Activated T-cell treated with anti-CD3 and anti-CD28 coated beads, Interleukin-2, amount 50 U/mL, for 72 hours (primary cell): ENCODE data around the gene BMI1. TPM values are rescaled to one million over a fixed set of nuclear protein-coding genes. Genes with fewer than 3 reads are reported as not detected.

Source experiments
- ATAC-seq, 2 donors: fragments of 150-1000 bp; cut with Tn5 transposase; replicated peaks in 1 of 2; 2 replicates each; pipeline ENCODE4 v1.10.0; 2021; ENCODE audit warnings: moderate library complexity in 2 of 2, mild to moderate bottlenecking in 1 of 2
- DNase-seq, 2 donors: peaks; one replicate each; pipeline ENCODE4 v3.0.0; 2021 to 2022; ENCODE audit warnings: mixed read lengths in 1 of 2
- H3K27ac Mint-ChIP-seq: one replicate; pipeline ENCODE4 v1.8.0; 2022; ENCODE audit warnings: mild to moderate bottlenecking, moderate library complexity, mixed read lengths
- H3K27me3 Mint-ChIP-seq: one replicate; pipeline ENCODE4 v1.8.0; 2022; ENCODE audit warnings: low read depth, mixed read lengths
- H3K36me3 Mint-ChIP-seq, 2 donors: one replicate each; pipeline ENCODE4 v1.8.0; 2022; ENCODE audit warnings: mixed read lengths in 2 of 2, mild to moderate bottlenecking in 1 of 2; ENCODE audit not compliant: insufficient read depth in 2 of 2
- H3K4me1 Mint-ChIP-seq: one replicate; pipeline ENCODE4 v1.8.0; 2022; ENCODE audit warnings: low read depth, mixed read lengths
- H3K4me3 Mint-ChIP-seq, 2 donors: one replicate each; pipeline ENCODE4 v1.8.0; 2022; ENCODE audit warnings: mild to moderate bottlenecking in 2 of 2, mixed read lengths in 2 of 2, moderate library complexity in 2 of 2
- H3K9me3 Mint-ChIP-seq, 2 donors: one replicate each; pipeline ENCODE4 v1.8.0; 2022; ENCODE audit warnings: mixed read lengths in 2 of 2
- total RNA-seq, 2 donors: library from RNA; stranded (reverse); gene quantifications; one replicate each; pipeline ENCODE4 v1.2.3, GENCODE V29; 2022

BMI1 gene
- total RNA-seq, 2 donors from 2014 or later = 83.4 to 87.5 TPM

DNA sequence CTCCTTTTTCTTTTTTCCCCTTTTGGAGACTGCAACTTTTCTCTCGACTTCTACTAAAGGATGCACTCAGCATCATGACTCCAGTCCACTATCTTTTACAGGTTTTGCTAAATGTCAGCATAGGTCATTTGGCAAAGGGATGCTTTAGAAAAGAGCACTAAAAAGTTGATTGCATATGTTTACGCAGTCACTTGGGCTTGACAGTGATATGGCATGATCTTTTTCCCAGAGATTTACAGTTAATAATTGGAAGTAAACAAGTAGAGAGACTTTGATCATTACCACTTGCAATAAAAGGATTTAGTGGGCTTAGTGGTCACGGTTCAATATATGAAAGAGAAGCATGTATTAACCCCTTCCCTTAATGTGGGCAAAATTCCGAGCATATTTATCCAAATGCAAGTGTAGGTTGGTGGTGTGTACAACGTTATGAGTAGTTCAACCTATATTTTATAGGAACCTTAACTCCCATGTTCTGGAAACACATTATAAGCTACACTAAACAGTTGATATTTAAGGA is 1.8 kb downstream of the BMI1 start:
- DNase-seq (no peak), ATAC-seq (no peak)
- peaks cover 14 to 20% of the 10 kb centered on the region in 2 donors for H3K36me3 Mint-ChIP-seq
- peak overlapping the region; percentile 89 to 94 for H3K4me3 Mint-ChIP-seq
- peak overlapping the region; percentile 79 for H3K27ac Mint-ChIP-seq
- H3K4me1 Mint-ChIP-seq = peaks cover 69% of the 10 kb centered on the region
- no peaks in the 10 kb centered on the region for H3K9me3 Mint-ChIP-seq
- H3K27me3 Mint-ChIP-seq = peaks cover 41% of the 10 kb centered on the region

DNA sequence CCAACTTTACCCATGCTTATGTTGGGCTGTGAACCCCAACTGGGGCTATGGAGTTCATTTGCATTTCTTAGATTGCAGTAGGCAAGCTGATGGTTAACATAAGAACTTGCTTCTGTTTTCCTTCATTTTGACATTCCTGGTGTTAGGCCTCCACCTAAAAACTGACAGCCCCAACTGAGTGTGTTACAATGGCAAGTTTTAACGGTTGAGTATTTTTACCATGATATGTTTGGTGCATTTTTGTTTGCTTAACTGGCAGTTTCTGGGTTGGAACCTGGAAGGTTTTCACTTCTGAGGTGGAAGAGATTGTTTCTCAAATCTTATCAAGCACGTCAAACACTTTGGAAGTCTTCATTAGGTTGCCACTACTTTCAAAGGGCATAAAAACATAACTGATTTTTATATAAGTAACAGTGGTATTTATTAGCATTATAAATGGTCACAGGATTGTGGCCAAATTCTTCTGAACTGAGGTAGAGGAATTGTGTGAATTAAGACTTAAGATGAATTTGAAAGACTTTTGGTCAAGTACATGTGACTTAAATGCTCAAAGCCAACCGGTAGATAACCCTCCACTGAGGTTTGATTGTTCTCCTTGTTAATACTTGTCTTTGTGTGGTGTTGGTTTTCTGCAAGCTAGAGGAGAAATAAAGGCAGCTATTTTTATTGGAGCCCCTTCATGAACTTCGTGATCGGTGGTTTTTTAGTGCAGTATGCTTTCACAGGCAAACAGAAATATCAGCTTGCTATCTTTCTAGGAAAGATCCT is 2.8 kb downstream of the BMI1 start:
- peak overlapping the region; percentile 89 to 94 for H3K4me3 Mint-ChIP-seq
- H3K27me3 Mint-ChIP-seq = peaks cover 41% of the 10 kb centered on the region
- H3K4me1 Mint-ChIP-seq = peaks cover 59% of the 10 kb centered on the region
- H3K27ac Mint-ChIP-seq = peak overlapping the region; percentile 79
- H3K9me3 Mint-ChIP-seq = no peaks in the 10 kb centered on the region
- no peak for ATAC-seq
- peaks cover 14 to 22% of the 10 kb centered on the region in 2 donors for H3K36me3 Mint-ChIP-seq
- no peak for DNase-seq

DNA sequence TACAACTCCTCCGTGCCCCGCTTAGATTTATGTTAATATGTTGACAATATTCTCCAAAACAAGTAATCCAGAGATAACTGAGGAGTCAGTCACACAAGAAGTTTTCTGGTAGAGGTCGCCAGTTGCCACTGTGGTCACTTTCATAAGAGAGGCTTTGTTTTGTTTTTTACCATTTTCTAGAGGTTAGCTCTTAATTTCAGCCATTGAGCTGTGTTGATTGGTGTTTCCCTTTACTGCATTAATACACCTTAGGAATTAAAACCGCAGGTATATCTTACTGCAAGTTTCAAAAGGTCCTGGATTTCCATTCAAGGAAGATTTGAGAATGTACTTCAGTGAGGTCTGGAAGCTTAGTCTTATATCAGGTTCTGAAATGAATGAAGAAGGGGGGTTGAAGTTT is 3.5 kb downstream of the BMI1 start:
- Mint-ChIP-seq H3K27me3 (peaks cover 35% of the 10 kb centered on the region), H3K27ac (peak overlapping the region; percentile 72), H3K9me3 (no peaks in the 10 kb centered on the region), H3K4me3 (peak overlapping the region; percentile 89 to 94), H3K36me3 (peaks cover 15 to 26% of the 10 kb centered on the region in 2 donors), H3K4me1 (peaks cover 52% of the 10 kb centered on the region)
- no peak for ATAC-seq
- no peak for DNase-seq

DNA sequence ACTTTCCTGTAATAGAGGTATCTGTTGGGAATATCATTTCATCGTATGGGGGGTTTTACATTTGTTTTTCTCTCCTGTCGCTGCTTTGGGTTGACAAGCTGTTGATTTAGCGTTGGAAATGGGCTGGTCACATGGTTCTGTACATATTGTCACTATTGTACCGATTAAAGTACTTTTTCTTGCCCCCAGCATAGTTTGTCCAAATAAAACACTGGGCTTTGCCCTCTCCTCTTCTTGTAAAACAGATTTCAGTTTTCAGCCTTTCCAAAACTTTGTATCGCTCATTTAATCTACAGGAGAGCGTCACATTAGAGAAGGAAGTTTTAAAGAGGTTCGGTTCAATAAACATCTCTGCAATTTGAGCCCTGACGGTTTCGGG is 4.0 kb downstream of the BMI1 start:
- peaks cover 33% of the 10 kb centered on the region for H3K27me3 Mint-ChIP-seq
- DNase-seq = no peak
- H3K4me1 Mint-ChIP-seq = peaks cover 47% of the 10 kb centered on the region
- H3K36me3 Mint-ChIP-seq = peaks cover 19 to 30% of the 10 kb centered on the region in 2 donors
- peak overlapping the region; percentile 72 for H3K27ac Mint-ChIP-seq
- peak overlapping the region; percentile 89 to 94 for H3K4me3 Mint-ChIP-seq
- no peaks in the 10 kb centered on the region for H3K9me3 Mint-ChIP-seq
- no peak for ATAC-seq

DNA sequence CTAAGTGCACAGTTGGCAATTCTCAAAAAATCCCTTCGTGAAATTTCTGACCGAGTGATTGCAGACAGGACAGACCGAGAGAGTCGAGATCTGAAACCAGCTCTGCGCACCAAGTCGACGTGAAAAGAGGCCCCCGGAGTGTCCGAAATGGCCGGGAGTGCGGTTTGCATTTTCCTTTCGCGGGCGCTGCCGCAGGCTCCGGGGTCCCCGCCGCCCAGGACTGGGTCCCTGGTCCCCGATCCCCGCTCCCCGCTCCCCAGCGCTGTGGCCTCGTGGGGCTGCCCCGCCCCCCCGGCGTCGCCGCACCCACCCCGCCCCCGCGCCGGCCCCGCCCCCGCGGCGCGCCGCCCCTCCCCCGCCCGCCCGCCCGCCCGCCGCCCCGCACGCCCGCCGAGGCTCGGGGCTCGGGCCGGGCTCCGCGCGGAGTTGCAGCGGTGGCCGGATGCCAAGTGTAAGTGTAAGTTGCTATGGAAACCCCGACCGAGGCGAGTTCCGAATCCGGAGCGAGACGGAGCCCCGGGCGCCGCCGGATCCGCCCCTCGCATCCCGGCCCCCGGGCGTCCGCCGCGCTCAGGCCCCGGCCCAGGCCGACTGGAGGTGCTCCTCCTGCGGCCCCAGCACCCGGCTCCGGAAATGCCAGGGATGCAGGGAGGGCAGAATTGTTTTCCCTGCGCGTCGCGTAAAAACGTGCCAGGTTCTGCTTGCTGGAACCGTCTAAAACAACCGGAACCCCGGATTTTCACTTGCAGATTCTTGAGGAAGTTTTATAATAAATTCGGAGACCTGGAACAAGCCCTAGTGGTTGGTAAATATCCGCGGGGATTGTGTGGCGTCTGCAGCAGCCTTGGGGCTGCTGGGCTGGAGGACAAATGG is 4.6 kb downstream of the BMI1 start:
- peaks cover 30% of the 10 kb centered on the region for H3K27me3 Mint-ChIP-seq
- peaks cover 42% of the 10 kb centered on the region for H3K4me1 Mint-ChIP-seq
- peak overlapping the region; percentile 89 to 94 for H3K4me3 Mint-ChIP-seq
- peak overlapping the region; percentile 72 for H3K27ac Mint-ChIP-seq
- DNase-seq (peak; percentile 80 to 82), ATAC-seq (peak; percentile 55 to 62)
- H3K36me3 Mint-ChIP-seq = peaks cover 16 to 29% of the 10 kb centered on the region in 2 donors
- no peaks in the 10 kb centered on the region for H3K9me3 Mint-ChIP-seq

DNA sequence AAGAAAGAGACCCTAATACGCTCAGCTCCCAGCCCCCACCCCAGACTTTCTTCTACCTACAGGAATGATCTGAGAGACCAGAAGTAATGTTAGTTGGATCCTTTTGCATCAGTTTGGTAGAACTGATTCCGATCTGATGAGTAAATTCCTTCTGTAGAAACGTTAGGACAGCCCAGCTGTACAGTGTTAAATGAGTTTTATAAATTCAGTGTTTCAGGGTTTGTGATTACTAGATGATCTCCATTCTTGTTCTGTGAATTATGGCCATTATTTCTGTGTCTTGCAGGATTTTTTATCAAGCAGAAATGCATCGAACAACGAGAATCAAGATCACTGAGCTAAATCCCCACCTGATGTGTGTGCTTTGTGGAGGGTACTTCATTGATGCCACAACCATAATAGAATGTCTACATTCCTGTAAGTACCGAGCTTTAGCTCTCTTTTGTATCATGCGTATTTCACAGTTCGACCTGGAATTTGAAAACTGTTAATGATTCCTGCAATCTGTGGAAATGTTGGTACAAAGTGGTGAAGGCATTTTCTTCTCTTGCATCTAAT is 5.3 kb downstream of the BMI1 start:
- DNase-seq (no peak), ATAC-seq (no peak)
- H3K4me3 Mint-ChIP-seq = peak overlapping the region; percentile 76 to 83
- H3K27me3 Mint-ChIP-seq = peaks cover 30% of the 10 kb centered on the region
- H3K36me3 Mint-ChIP-seq = peaks cover 16 to 29% of the 10 kb centered on the region in 2 donors
- peaks cover 42% of the 10 kb centered on the region for H3K4me1 Mint-ChIP-seq
- H3K9me3 Mint-ChIP-seq = no peaks in the 10 kb centered on the region
- peak overlapping the region; percentile 54 for H3K27ac Mint-ChIP-seq

DNA sequence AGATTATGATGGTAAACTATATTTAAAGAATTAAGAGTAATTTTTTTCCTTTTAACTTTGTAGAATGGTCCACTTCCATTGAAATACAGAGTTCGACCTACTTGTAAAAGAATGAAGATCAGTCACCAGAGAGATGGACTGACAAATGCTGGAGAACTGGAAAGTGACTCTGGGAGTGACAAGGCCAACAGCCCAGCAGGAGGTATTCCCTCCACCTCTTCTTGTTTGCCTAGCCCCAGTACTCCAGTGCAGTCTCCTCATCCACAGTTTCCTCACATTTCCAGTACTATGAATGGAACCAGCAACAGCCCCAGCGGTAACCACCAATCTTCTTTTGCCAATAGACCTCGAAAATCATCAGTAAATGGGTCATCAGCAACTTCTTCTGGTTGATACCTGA is 8.3 kb downstream of the BMI1 start:
- Mint-ChIP-seq H3K27ac (no peak overlapping the region), H3K4me1 (peaks cover 38% of the 10 kb centered on the region), H3K4me3 (no peak overlapping the region), H3K9me3 (no peaks in the 10 kb centered on the region), H3K27me3 (peaks cover 25% of the 10 kb centered on the region), H3K36me3 (peaks cover 17 to 32% of the 10 kb centered on the region in 2 donors)
- DNase-seq = no peak
- no peak for ATAC-seq

DNA sequence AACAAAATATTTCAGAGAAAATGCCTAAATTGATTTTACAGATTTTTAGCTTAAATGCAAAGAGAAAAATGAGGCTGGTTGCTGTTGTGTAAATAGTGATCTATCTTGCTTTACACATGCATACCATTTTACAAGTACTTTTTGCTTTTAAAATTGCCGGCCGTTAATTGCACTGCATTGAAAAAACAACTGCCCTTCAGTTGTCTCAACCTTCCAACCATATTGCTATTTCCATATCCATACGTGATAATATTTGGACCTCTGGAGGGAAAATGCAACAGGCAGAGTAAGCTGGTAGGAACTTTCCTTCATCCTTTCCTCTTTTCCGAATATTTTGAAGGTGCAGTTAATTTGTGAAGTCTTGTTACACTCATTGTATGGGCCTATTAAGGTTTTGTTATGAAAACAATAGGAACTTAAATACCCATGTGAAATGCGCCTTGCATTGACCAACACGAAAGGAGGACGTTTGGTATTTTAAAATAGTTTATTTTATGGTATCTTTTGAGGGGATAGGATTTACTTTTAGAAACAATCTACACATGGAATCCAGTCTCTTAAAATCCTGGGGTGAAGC is 11.3 kb downstream of the BMI1 start:
- peaks cover 10 to 24% of the 10 kb centered on the region in 2 donors for H3K36me3 Mint-ChIP-seq
- H3K4me1 Mint-ChIP-seq = peaks cover 32% of the 10 kb centered on the region
- DNase-seq (no peak), ATAC-seq (no peak)
- H3K4me3 Mint-ChIP-seq = peak overlapping the region in 1 of 2 donors; percentile 95
- peaks cover 22% of the 10 kb centered on the region for H3K27me3 Mint-ChIP-seq
- no peaks in the 10 kb centered on the region for H3K9me3 Mint-ChIP-seq
- peak overlapping the region; percentile 86 for H3K27ac Mint-ChIP-seq

DNA sequence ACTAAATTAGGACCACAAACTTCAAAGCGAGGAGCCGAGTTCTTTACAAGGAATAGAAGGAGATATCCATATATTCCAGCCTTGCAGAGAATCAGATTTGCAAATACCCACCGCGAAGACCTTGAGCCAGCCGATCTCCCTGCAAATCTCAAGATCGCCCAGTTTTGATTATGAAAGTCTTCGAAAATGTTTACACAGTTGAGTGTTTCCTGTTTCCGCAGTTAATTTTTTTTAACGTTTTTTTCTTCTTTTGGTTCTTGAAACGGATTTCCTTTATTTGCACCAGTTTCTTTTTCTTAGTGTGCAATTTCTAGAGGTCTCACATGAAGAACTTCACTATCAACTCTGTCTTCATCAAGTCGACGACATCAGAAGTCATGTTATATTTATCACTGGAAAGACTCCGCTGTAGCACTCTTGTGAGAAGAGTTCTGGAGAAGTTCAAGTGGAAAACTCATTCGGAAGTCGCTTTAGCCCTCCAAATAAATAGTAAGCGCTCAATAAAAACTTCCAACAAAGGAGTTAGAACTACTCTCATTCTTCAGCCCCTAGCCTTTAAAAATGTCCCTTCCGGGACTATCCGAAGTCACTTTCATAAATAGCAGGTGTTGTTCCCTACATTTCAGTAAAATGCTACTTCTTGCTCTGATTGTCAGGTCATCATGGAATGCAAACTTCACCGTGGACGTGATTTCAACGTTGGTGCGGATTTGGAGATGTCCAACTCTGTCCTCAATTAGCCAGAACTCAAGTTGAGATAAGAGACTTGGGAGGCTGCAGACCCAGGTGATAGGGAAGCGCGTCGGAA is 12.5 kb downstream of the BMI1 start:
- Mint-ChIP-seq H3K27ac (peak overlapping the region; percentile 86), H3K4me3 (peak overlapping the region; percentile 60 to 95), H3K9me3 (no peaks in the 10 kb centered on the region), H3K4me1 (peaks cover 39% of the 10 kb centered on the region), H3K27me3 (peaks cover 34% of the 10 kb centered on the region), H3K36me3 (peaks cover 10 to 18% of the 10 kb centered on the region in 2 donors)
- DNase-seq = no peak
- ATAC-seq = no peak

DNA sequence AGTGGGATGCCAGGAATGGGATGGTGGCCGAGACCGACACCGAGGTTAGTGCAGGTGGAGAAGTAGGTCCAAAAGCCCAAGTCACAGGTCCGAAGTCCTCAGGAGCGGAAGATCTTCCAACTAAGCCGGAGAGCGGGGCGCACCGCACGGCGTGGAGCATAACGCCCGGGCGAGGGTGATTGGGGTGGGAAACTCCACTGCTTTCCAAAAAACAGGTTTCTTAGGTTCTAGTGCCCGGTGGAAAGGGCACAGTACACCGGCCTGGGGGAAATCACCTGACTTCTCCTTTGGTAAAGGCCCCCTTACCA is 13.0 kb downstream of the BMI1 start:
- Mint-ChIP-seq H3K9me3 (no peaks in the 10 kb centered on the region), H3K27ac (peak overlapping the region; percentile 86), H3K4me3 (peak overlapping the region; percentile 60 to 95), H3K27me3 (peaks cover 39% of the 10 kb centered on the region), H3K4me1 (peaks cover 45% of the 10 kb centered on the region), H3K36me3 (peaks cover 10 to 18% of the 10 kb centered on the region in 2 donors)
- ATAC-seq (no peak), DNase-seq (no peak)

DNA sequence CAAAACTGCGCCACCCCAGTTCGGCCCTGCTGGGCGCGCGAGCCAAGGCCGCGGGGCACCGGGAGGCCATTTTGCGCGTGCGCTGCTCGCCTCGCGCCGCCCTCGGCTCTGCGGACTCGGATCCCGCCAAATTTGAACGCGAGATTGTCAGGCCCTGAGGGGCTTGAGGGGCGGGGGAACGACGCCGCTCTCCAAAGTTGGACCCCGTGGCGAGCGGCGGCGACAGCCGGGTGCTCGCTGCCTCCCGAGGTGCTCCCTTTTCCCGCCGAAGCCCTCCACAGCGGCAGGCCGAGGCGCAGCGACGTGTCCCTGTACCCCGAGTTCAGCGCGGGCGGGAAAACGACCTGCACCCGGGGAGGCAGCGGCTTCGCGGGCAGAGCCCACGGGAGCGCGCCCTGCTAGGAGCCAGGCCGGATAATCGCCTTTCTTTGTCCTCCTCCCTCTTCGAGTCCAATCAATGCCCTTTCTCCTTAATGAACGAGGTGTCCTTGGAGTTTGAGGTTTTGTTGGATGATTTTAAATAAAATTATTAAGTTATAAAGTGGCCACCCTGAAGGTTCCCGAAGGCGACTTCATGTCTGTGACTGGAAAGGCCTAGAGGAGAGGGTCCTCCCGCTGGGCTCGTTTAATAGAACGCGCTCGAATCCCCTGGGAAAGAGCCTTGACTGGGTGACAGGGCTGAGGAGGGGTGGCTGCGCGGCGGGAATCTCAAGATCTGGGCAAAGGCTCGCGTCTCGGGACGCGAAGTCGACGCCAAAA is 13.7 kb downstream of the BMI1 start:
- peaks cover 46% of the 10 kb centered on the region for H3K27me3 Mint-ChIP-seq
- ATAC-seq = no peak

More for the DNA sequence above, 13.7 kb downstream of the BMI1 start:
- Mint-ChIP-seq H3K4me3 (peak overlapping the region; percentile 91 to 95), H3K9me3 (no peaks in the 10 kb centered on the region), H3K36me3 (peaks cover 8 to 13% of the 10 kb centered on the region in 2 donors), H3K27ac (no peak overlapping the region), H3K4me1 (peaks cover 52% of the 10 kb centered on the region)
- no peak for DNase-seq
